Right ventricle myocardium inferior (tissue), 1 donor: ENCODE data around the gene PLXDC2. TPM values are rescaled to one million over a fixed set of nuclear protein-coding genes. Genes with fewer than 3 reads are reported as not detected.

Source experiments
- ATAC-seq: fragments of 200-7000 bp; cut with Tn5 transposase; one replicate; pipeline ENCODE4 v1.9.1; 2020; ENCODE audit warnings: mild to moderate bottlenecking, moderate library complexity
- DNase-seq: peaks from one replicate; pipeline ENCODE4 v3.0.0; 2021; ENCODE audit errors: missing footprints
- intact Hi-C: fragments of 100-400 bp; cut with DNase I; formaldehyde crosslinking; loops from one replicate; pipeline ENCODE4 v1.11.0; 2022
- total RNA-seq: library from RNA; stranded (reverse); fragmentation: NEBNext Ultra II Directional; extraction: Animal tissue kit (Norgen Biotek cat#: 25700); gene quantifications from one replicate; pipeline ENCODE4 v1.2.1, GENCODE V29; 2021
- donor health status: DM: no; HTN: yes; CAD: no; lungs with severe emphysema.

Gene PLXDC2
- total RNA-seq, 1 donor from 2014 or later, result 13.1 TPM

DNA sequence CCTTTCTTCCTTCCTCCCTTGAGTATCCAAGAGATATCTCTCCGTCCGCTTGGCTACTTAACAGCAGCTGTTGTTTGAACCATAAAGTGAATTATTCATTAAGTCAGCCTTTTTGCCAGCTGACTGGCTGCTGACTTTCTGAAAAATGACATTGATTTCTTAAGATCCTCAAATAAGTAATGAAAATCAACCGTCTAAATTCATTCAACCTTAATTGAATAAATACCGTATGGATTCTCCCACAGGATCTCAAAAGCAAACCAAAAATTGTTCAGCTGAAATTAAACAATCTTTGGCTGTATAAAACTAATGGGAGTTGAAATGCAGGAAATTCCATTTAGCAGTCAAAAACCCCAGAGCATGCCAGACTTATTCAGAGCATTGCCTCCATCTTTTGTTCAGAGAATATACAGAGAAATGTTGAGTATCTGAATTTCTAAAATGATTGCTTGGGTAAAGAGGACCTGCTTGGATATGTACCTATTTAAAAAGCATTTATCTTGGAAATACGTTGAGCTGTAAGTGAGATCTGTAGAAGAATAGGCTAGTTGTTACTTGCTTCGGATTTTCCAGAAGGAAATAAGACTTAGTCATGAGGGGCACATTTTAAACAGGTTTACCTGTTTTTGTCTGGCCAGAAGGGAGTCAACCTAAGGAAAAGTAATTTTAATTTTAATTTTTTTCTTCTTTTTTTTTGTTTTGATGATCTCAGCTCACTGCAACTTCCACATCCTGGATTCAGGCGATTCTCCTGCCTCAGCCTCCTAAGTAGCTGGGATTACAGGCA lies 136.2 kb downstream of the PLXDC2 start:
- ATAC-seq (no peak), DNase-seq (no peak)
- intact Hi-C loops, result no loop called here

GRCh38 chr10:19954601-19955000 lies 138.4 kb downstream of the PLXDC2 start:
- ATAC-seq (no peak), DNase-seq (no peak)
- intact Hi-C loops, result no loop called here

- DNase-seq (no peak), ATAC-seq (no peak)
- intact Hi-C loops, result no loop called here
Measured at GRCh38 chr10:19956516-19957032, 140.3 kb downstream of the PLXDC2 start.

GRCh38 chr10:19958787-19959186 lies 142.6 kb downstream of the PLXDC2 start:
- no peak for DNase-seq
- ATAC-seq, result no peak
- intact Hi-C loops, result no loop called here

- intact Hi-C loops, result no loop called here
- ATAC-seq (no peak), DNase-seq (no peak)
Measured at GRCh38 chr10:19961076-19962053, 145.1 kb downstream of the PLXDC2 start.

- no peak for DNase-seq
- intact Hi-C loops, result no loop called here
- ATAC-seq, result no peak
Measured at GRCh38 chr10:19964625-19965024, 148.4 kb downstream of the PLXDC2 start.

GRCh38 chr10:19966751-19967150 lies 150.5 kb downstream of the PLXDC2 start:
- DNase-seq, result no peak
- intact Hi-C loops, result no loop called here
- no peak for ATAC-seq

GRCh38 chr10:19967981-19968380 lies 151.7 kb downstream of the PLXDC2 start:
- intact Hi-C loops, result no loop called here
- DNase-seq, result no peak
- ATAC-seq, result no peak

DNA sequence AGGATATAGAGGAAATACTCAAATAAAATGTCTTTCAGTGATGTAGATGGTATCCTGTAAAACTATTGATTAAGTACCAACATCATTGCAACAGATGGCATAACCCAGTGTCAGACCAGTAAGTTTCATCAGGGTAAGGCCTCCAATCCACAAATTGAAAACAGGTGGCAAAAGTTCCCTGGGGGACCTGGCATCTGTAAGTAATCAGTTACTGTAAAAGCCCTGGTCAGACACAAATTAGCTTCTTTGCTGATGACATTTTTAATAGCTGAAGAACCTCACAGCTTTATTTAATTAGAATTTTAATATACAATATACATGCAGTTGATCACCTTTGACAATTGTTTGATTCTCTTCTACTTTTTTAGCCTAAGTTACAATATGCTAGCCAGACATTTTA lies 152.5 kb downstream of the PLXDC2 start:
- intact Hi-C loops, result no loop called here
- no peak for DNase-seq
- ATAC-seq, result no peak

GRCh38 chr10:19970256-19970655 lies 154.0 kb downstream of the PLXDC2 start:
- ATAC-seq (no peak), DNase-seq (no peak)
- intact Hi-C loops, result no loop called here

GRCh38 chr10:19970717-19971116 lies 154.5 kb downstream of the PLXDC2 start:
- DNase-seq (no peak), ATAC-seq (peak; percentile 85)
- intact Hi-C loops, result no loop called here

GRCh38 chr10:19971343-19972052 lies 155.3 kb downstream of the PLXDC2 start:
- ATAC-seq (no peak), DNase-seq (no peak)
- intact Hi-C loops, result no loop called here

GRCh38 chr10:19974138-19974537 lies 157.9 kb downstream of the PLXDC2 start:
- intact Hi-C loops, result no loop called here
- DNase-seq (no peak), ATAC-seq (no peak)

DNA sequence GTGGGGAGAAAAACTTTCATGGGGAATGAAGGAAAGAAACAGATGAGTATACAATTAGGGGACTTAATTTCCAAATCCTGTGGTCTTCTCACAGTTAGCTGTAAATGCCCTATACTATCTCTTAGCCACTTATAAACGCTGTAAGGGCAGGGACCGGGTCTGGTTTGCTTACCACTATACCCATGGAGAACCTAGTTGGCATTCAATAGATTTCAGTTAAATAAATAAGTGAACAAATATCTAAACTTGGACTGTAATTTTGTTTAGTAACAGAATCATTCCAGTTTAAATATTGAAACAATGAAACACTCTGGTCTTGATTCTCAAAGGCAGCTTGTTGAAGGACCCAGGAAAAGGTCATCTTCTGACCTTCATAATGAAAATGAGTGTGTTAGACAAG lies 158.3 kb downstream of the PLXDC2 start:
- intact Hi-C loops, result no loop called here
- DNase-seq (no peak), ATAC-seq (no peak)

DNA sequence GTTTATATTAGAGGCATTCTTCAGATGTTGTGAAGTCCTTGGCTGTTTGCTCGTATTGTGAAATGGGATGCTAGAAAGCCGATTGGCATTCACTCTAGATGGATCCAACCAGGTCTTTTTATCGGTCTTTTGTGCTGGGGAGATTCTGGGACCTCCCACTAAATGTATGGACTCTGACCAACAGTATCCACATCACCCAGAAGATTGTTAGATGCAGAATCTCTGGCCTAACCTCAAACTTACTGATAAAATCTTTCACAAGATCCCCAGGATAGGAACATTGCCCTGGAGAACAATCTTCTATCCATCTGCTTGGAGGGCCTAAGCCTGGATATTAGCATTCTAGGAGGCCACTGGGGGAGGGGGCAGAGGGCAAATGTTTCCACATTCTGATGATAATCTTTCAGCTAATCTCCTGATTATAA lies 160.9 kb downstream of the PLXDC2 start:
- intact Hi-C loops, result no loop called here
- ATAC-seq, result no peak
- no peak for DNase-seq

- no peak for DNase-seq
- intact Hi-C loops, result no loop called here
- no peak for ATAC-seq
Measured at GRCh38 chr10:19979628-19980027, 163.4 kb downstream of the PLXDC2 start.

DNA sequence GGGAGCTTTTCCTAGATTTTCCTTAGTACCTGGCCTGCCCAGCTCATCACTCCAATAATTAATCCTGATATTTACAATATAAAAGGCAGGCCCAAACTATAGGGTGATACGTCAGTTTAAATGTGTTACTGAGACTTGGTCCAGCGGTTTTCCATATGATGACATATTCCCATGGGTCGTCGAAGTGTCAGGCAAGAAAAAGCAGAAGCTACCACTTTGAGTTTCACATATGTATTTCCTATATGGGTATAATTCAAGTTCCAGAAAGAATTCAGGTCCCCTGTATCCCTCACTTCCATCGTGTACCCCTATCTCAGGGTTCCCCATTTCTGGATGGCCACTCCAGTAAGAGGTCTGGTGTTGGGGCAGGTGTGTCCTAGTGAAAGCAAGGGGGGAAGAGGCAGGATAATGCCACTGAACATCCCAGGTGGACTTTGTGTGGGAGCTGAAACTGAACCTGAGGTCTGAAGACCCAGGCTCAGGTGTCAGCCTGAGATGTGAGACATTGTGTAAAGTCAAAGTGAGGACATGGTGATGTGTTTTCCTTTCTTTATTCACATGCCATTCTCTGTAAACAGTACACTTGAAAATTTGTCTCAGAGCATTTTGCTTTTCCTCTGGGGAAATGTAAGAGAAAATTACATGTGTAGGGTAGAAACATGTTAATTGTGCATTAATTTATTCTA lies 167.8 kb downstream of the PLXDC2 start:
- no peak for ATAC-seq
- DNase-seq, result no peak
- intact Hi-C loops, result no loop called here

- DNase-seq (no peak), ATAC-seq (no peak)
- intact Hi-C loops, result no loop called here
Measured at GRCh38 chr10:19985745-19986144, 169.5 kb downstream of the PLXDC2 start.

DNA sequence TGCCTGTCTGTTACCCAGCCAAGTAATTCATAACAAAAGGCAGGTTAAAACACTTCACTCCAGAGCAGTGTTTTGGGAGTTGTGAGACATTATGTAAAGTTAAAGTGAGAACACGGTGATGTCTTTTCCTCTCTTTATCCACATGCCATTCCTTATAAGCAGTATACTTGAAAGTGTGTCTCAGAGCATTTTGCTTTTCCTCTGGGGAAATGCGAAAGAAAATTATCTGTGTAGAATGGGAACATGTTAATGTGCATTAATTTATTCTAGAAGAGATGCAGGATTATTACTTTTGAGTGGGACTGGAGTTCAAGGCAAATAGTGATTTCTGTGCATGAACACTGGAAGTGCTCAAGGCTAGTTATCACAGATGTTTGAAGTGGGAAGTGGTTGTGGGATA lies 170.4 kb downstream of the PLXDC2 start:
- intact Hi-C loops, result no loop called here
- DNase-seq (no peak), ATAC-seq (no peak)
